Spleen (tissue), 7 donors: ENCODE measurements around the gene SRSF6.

Source experiments
- CTCF ChIP-seq, 11 experiments: fragments of 200-600 bp in 7 of 11; fragments of 450-650 bp in 4 of 11; sonication (generic) in 4 of 11; IDR thresholded peaks in 8 of 11; conservative IDR thresholded peaks in 3 of 11; 1 replicate in 7 of 11; 2 replicates in 4 of 11; pipeline versions ENCODE4 v1.4.0 to v1.8.0; 2016 to 2021; ENCODE audit warnings: antibody characterized with exemption in 11 of 11, inconsistent platforms in 4 of 11, mild to moderate bottlenecking in 1 of 11
- POLR2A ChIP-seq, 3 donors: fragments of 450-650 bp; IDR thresholded peaks; one replicate each; pipeline ENCODE4 v1.5.1; 2017; ENCODE audit warnings: antibody characterized with exemption in 3 of 3, mild to moderate bottlenecking in 1 of 3
- POLR2AphosphoS5 ChIP-seq, 3 donors: sonication (generic); formaldehyde crosslinking; IDR thresholded peaks; one replicate each; pipeline ENCODE4 v1.5.1; 2017; ENCODE audit warnings: antibody characterized with exemption in 3 of 3
- donor health status: DM: no; HTN: no; CAD: no; lungs with moderate emphysema.
- donor health status: DM: no; HTN: no; CAD: no.
- donor health status: DM: no; HTN: no; CAD: no.

- no peak for TF ChIP-seq POLR2A (IDR thresholded peaks at IDR 0.05)
- no peak for TF ChIP-seq POLR2AphosphoS5 (IDR thresholded peaks at IDR 0.05)
- TF ChIP-seq CTCF (IDR thresholded peaks at IDR 0.05 in 8 of 11, conservative IDR thresholded peaks at IDR 0.05 in 3 of 11): no peak
Measured at GRCh38 chr20:43450841-43451799, 6.6 kb upstream of the SRSF6 start.
